Measurements from ENCODE around the gene C15orf40.
A peak's percentile ranks its signal among the peaks of the same experiment; 100 is the strongest.

The C15orf40 gene

GRCh38 chr15:82952158-82953081 lies 59.0 kb downstream of the C15orf40 start, which contains the start of gene HOMER2 (continued):
- TF ChIP-seq ZNF362 (tag by site-specific recombination; IDR thresholded peaks at IDR 0.05) (no peak), HIC1 (tag by site-specific recombination; IDR thresholded peaks at IDR 0.05) (peak; percentile 65), PATZ1 (tag by site-specific recombination; IDR thresholded peaks at IDR 0.05) (peak; percentile 65), PRDM6 (tag by site-specific recombination; IDR thresholded peaks at IDR 0.05) (no peak), ZNF18 (tag by site-specific recombination; IDR thresholded peaks at IDR 0.05) (no peak), ZNF585B (tag by site-specific recombination; IDR thresholded peaks at IDR 0.05) (no peak), ZBTB7A (tag by site-specific recombination; IDR thresholded peaks at IDR 0.05; ENCODE audit: low read depth) (no peak), ZNF473 (tag by site-specific recombination; IDR thresholded peaks at IDR 0.05) (no peak), ZNF157 (tag by site-specific recombination; IDR thresholded peaks at IDR 0.05) (no peak), ZFP37 (tag by site-specific recombination; IDR thresholded peaks at IDR 0.05) (no peak), ZNF629 (tag by site-specific recombination; IDR thresholded peaks at IDR 0.05) (no peak), ZNF398 (tag by site-specific recombination; IDR thresholded peaks at IDR 0.05) (peak; percentile 26; the same call in 1 of the 2 replicates), GLIS1 (tag by site-specific recombination; IDR thresholded peaks at IDR 0.05) (peak; percentile 84), ZNF777 (tag by site-specific recombination; IDR thresholded peaks at IDR 0.05; ENCODE audit: borderline replicate concordance) (no peak), ZNF518A (tag by site-specific recombination; conservative IDR thresholded peaks at IDR 0.05; ENCODE audit: low read depth) (no peak), ZNF791 (tag by site-specific recombination; IDR thresholded peaks at IDR 0.05) (no peak), ZNF660 (tag by site-specific recombination; IDR thresholded peaks at IDR 0.05) (peak; percentile 34; the same call in 1 of the 2 replicates), ZNF223 (tag by site-specific recombination; IDR thresholded peaks at IDR 0.05) (no peak), ZBTB26 (tag by site-specific recombination; optimal IDR thresholded peaks at IDR 0.05) (peak; percentile 66), HOXA7 (CRISPR knock-in tag; IDR thresholded peaks at IDR 0.05; ENCODE audit: borderline replicate concordance) (no peak), ZNF521 (tag by site-specific recombination; IDR thresholded peaks at IDR 0.05) (no peak)
